NCI-H345 (cell line): Measurements from ENCODE around the gene ARPC4.

Experiments used
- DNase-seq: peaks from one replicate; lab custom pipeline; 2025; lab: John Stamatoyannopoulos, UW

Gene ARPC4

GRCh38 chr3:9793161-9793781 is 389 bp downstream of the ARPC4 start:
- no peak for DNase-seq

DNA sequence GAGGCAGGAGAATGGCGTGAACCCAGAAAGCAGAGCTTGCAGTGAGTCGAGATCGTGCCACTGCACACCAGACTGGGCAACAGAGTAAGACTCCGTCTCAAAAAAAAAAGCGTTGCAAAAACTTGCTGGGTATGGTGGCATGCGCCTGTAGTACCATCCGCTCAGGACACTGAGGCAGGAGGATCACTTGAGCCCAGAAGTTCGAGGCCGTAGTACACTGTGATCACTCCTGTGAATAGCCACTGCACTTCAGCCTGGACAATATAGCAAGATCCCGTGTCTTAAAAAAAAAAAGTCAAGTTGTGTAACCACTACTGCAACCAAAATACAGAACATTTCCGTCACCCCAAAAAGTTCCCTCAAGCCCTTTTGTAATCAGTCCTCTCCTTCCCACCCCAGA is 1.5 kb downstream of the ARPC4 start:
- no peak for DNase-seq

DNA sequence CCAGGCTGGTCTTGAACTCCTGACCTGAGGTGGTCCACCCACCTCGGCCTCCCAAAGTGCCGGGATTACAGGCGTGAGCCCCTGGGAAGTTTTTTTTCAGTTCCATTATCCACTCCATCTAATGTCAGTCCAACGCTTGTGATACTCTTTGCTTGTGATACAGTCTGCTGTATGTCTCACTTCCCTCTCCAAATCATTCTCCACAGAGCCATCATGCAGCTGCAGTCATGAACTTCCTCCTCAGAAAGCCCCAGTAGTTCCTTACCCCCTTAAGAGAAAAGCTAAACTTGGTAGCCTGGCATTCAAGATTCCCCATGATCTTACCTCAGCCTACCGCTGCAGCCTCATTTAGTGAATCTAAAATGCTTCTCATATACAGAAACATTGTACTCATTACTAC is 2.3 kb downstream of the ARPC4 start:
- DNase-seq: no peak

- DNase-seq: no peak
Measured at GRCh38 chr3:9797196-9797945, 4.5 kb downstream of the ARPC4 start.

GRCh38 chr3:9800529-9800928 is 7.6 kb downstream of the ARPC4 start:
- no peak for DNase-seq

- DNase-seq: no peak
Measured at GRCh38 chr3:9803494-9803893, 10.6 kb downstream of the ARPC4 start.

DNA sequence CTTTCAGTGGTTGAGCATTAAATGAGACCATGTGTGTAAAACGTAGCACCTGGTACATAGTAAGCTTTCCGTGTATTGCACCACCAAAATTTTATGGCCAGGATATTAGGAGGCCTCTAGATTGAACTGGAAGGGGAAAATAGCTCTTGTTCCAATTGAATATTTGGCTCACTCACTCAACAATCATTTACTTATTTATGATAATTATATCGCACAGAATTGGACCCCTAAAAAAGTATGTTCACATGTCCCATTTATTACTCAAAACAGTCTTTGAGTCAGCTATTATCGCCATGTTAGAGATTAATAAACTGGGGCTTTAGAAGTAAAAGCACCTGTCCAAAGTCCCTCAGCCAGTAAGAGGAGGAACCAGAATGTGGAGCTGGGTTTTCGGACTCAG is 12.1 kb downstream of the ARPC4 start:
- DNase-seq: no peak

- DNase-seq: no peak
Measured at GRCh38 chr3:9806137-9806536, 13.3 kb downstream of the ARPC4 start.

DNA sequence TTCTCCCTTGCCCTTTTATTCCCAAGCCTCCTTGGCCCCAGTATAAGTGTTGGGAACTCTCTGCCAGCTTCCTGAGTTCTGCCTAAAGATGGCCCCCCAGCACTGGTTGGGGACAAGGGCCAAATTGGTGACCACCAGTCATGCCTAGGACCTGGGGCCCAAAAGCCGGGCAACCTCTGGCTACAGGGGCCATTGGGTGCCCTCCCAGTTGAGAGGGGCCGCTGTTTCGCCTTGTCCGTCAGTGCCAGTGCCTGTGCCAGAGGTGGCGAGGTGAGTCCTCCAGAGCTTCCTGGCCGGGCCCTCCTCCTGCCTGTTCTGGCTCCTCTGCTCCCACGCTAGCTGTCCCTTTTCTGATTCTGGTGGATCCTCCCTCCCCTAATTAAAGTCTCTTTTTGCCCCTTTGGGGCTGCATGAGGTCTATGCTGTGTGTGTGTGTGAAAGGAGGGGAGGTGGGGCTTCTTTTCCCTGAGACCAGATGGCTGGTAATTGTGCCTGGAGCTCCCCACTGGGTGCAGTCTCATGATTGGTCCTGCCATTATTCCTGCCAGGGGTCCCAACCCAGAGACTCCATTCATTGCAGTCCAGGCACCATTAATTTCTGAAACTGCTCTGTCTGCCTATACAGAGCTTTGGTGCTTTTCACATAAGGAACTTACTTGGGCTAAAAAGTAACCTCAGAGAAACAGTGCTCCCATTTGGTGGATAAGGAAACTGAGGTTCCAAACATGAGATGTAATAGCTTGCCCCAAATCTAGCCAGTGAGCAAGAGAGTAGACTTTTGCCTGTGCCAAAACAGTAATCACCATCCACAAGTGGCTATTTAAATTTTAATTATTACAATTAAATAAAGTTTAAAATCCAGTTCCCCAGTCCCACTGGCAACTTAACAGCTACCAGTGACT is 14.1 kb downstream of the ARPC4 start:
- no peak for DNase-seq

GRCh38 chr3:9807981-9808344 is 15.1 kb downstream of the ARPC4 start:
- no peak for DNase-seq

- DNase-seq: peak; percentile 40
Measured at GRCh38 chr3:9808345-9809037, 15.6 kb downstream of the ARPC4 start.

GRCh38 chr3:9809239-9809614 is 16.3 kb downstream of the ARPC4 start:
- no peak for DNase-seq

- DNase-seq: peak; percentile 45
Measured at GRCh38 chr3:9809615-9810432, 16.9 kb downstream of the ARPC4 start, which contains the start of gene TTLL3. Gene TTLL3 (plus strand): TSS chr3:9810262. CDS start chr3:9810662, 400 bp downstream.

DNA sequence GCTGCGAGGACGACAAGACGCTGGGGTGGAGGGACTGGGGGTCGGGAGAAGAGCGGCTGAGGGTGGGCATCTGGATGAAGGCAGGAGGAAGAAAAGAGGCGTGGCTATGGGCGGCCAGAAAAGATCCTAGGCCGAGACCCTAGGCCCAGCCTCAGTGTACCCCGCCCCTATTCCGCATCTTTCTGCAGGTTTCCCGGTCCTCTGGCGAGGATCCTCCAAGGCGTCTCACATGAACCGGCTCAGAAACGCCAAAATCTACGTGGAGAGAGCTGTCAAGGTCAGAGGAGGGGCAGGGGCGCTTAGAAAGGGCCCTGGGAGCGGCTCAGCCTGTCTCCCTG is 17.5 kb downstream of the ARPC4 start:
- no peak for DNase-seq

DNA sequence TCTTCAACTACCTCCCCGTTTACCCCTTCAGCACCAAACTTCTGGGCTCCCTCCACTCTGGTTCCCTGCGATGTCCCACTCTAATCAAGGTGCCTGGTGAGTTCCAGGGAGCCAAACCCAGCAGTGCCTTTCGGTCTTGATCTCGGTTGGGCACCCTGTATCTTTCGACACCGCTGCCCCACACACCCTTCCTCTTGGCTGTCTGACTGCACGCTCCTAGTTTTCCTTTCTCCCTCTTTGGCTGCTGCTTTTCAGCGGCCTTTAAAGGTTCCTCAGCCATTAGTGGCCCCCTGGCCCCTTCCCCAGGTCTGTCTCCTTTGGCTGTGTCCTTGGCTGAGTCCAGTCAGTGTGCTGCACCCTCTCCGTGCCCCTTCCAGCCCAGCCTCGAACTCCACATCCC is 18.0 kb downstream of the ARPC4 start:
- DNase-seq: no peak

- DNase-seq: no peak
Measured at GRCh38 chr3:9812870-9813483, 20.1 kb downstream of the ARPC4 start.

- no peak for DNase-seq
Measured at GRCh38 chr3:9815986-9816385, 23.1 kb downstream of the ARPC4 start.

DNA sequence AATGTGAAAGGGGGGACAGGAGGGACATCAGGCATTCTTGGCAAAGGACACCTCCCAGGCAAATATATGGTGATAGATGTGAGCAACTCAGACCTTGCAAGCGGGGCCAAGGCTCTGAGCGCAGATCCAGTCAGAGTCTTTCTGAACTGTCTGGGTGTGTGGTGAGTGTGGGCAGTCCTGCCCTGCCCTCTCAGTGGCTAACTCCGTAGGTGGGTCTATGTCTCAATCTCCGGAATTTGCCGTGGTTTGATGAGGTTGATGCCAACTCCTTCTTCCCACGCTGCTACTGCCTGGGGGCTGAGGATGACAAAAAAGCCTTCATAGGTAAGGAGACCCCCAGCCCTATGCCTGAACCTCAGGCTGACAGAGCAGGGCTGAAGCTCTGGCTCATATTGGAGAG is 24.6 kb downstream of the ARPC4 start:
- DNase-seq: no peak

DNA sequence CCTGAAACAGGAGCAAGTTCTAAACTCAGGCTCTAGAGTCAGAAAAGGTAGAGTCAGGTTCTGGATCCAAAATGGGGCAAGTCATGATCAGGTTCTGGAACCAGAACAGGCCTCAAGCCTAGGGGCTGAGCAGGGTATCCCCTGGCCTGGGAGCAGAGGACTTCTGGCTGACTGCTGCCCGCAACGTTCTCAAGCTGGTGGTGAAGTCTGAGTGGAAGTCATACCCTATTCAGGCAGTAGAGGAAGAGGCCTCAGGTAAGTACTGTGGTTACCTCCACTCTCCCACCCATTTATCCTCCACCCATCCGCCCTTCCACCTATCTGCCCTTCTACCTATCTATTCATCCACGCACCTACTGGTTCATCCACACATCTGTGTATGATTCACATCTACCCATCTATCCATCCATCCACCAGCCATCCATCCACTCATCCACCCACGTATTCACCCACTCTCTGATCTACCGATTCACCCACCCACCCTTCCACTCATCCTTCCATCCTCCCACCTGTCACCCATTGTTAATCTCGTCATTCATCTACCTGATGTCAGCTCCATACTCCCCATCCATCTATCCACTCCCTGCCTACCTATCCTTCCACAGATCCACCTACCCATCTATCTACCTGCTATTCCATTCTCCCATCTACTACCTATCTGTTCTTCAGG is 25.9 kb downstream of the ARPC4 start:
- DNase-seq: no peak

- DNase-seq: no peak
Measured at GRCh38 chr3:9820543-9820942, 27.7 kb downstream of the ARPC4 start.

DNA sequence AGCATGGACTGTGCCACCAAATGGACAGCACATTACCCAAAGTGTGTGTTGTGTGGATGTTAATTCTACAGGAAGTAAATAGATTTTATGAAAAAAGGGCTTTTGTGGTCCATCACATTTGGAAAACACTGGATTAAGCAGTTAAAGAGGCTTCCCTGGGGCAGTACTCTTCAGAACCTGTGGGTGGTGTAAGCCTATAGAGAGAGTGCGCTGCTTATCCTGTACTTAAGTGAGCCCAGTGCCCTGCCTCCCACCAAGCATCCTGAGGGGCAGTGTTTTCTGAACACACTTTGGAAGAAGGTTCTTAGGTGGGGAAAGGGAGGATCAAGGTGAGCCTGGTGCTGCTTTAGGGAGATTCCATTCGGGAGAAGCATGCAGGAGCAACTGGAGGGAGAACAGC is 28.1 kb downstream of the ARPC4 start:
- DNase-seq: no peak
